Astrocyte (in vitro differentiated cells and primary cell): Measurements from ENCODE around the gene KDM4B. TPM values are rescaled to one million over a fixed set of nuclear protein-coding genes. Genes with fewer than 3 reads are reported as not detected.

Source experiments
- DNase-seq: peaks from one replicate; pipeline ENCODE4 v3.0.0-alpha.2; 2010; ENCODE audit warnings: low read depth
- FAIRE-seq: peaks from 2 replicates; lab custom pipeline; 2011; peaks lifted over from hg19 to GRCh38; lab: Jason Lieb, UNC
- H2AFZ ChIP-seq: 2 replicates; pipeline ENCODE4 v1.6.0; 2012; ENCODE audit warnings: low read depth, low read length, inconsistent platforms
- H3K27ac ChIP-seq: 2 replicates; pipeline ENCODE4 v1.5.1; 2011; ENCODE audit warnings: low read depth, low read length, inconsistent platforms
- H3K27me3 ChIP-seq: 2 replicates; pipeline ENCODE4 v1.6.0; 2011; ENCODE audit warnings: low read length, inconsistent platforms; ENCODE audit not compliant: insufficient read depth
- H3K36me3 ChIP-seq: 2 replicates; pipeline ENCODE4 v1.5.1; 2011; ENCODE audit warnings: low read length, inconsistent platforms; ENCODE audit not compliant: insufficient read depth
- H3K4me1 ChIP-seq: 2 replicates; pipeline ENCODE4 v1.5.1; 2011; ENCODE audit warnings: low read length, inconsistent platforms; ENCODE audit not compliant: insufficient read depth
- H3K4me2 ChIP-seq: 2 replicates; pipeline ENCODE4 v1.6.0; 2012; ENCODE audit warnings: low read length, inconsistent platforms
- H3K4me3 ChIP-seq: 2 replicates; pipeline ENCODE4 v1.5.1; 2011; ENCODE audit warnings: low read depth, mild to moderate bottlenecking, low read length, inconsistent platforms; ENCODE audit not compliant: insufficient read depth
- H3K79me2 ChIP-seq: 2 replicates; pipeline ENCODE4 v1.6.0; 2012; ENCODE audit warnings: mild to moderate bottlenecking, low read length, inconsistent platforms; ENCODE audit not compliant: insufficient read depth
- H3K9ac ChIP-seq: 2 replicates; pipeline ENCODE4 v1.6.0; 2012; ENCODE audit warnings: mild to moderate bottlenecking, low read length, inconsistent platforms
- H3K9me3 ChIP-seq: 2 replicates; pipeline ENCODE4 v1.5.1; 2012; ENCODE audit warnings: low read depth, mild to moderate bottlenecking, low read length, inconsistent platforms; ENCODE audit not compliant: insufficient read depth
- H4K20me1 ChIP-seq: 2 replicates; pipeline ENCODE4 v1.6.0; 2012; ENCODE audit warnings: low read length, inconsistent platforms; ENCODE audit not compliant: insufficient read depth
- H3K27ac Mint-ChIP-seq: one replicate; pipeline ENCODE4 v1.8.0; 2021; ENCODE audit warnings: mild to moderate bottlenecking, mixed read lengths; ENCODE audit not compliant: unreplicated experiment
- H3K27me3 Mint-ChIP-seq: one replicate; pipeline ENCODE4 v1.8.0; 2021; ENCODE audit warnings: low read depth, mixed read lengths; ENCODE audit not compliant: unreplicated experiment
- H3K36me3 Mint-ChIP-seq: one replicate; pipeline ENCODE4 v1.8.0; 2021; ENCODE audit warnings: low read depth, mixed read lengths; ENCODE audit not compliant: unreplicated experiment
- H3K4me1 Mint-ChIP-seq: one replicate; pipeline ENCODE4 v1.8.0; 2021; ENCODE audit warnings: low read depth, mixed read lengths; ENCODE audit not compliant: unreplicated experiment
- H3K4me3 Mint-ChIP-seq: one replicate; pipeline ENCODE4 v1.8.0; 2021; ENCODE audit warnings: mild to moderate bottlenecking, moderate library complexity, mixed read lengths; ENCODE audit not compliant: unreplicated experiment
- H3K9me3 Mint-ChIP-seq: one replicate; pipeline ENCODE4 v1.8.0; 2021; ENCODE audit warnings: mild to moderate bottlenecking, mixed read lengths; ENCODE audit not compliant: unreplicated experiment
- EZH2 ChIP-seq: IDR thresholded peaks from 2 replicates; pipeline ENCODE4 v1.6.1; 2012; ENCODE audit warnings: mild to moderate bottlenecking, low read length, inconsistent platforms; ENCODE audit not compliant: insufficient read depth
- total RNA-seq: library from RNA; stranded (reverse); gene quantifications from 2 replicates; pipeline ENCODE4 v1.2.1, GENCODE V29; 2021
- TF ChIP-seq, protein P1 (sequence below): IDR thresholded peaks from 2 replicates; pipeline ENCODE4 v1.5.1; 2011; ENCODE audit warnings: low read depth, mild to moderate bottlenecking, inconsistent platforms, low read length, moderate library complexity; ENCODE audit not compliant: insufficient read depth

The KDM4B gene
- total RNA-seq, 1 donor from 2014 or later = 55.2 TPM

DNA sequence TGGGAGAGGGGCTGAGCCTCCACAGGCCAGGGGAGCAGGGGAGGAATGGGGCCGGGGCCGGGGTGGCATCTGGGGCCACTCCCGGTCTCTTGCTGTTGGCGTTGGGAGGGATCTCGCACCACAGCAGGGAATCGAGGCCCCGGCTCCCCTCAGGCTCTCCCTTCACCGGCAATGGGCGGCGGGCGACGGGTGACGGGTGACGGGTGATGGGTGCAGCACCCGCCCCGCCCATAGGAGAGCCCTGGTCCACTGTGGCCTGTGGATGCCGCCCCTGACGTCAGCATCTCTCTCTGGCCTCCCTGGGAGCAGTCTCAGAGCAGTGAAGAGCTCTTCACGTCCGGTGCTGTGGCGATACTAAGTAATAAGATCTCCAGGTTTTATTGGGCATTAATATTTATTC lies 133.6 kb downstream of the KDM4B start:
- no peaks in the 10 kb centered on the region for H3K4me1 Mint-ChIP-seq
- Histone ChIP-seq H3K9ac (no peak overlapping the region), H3K36me3 (no peaks in the 10 kb centered on the region), H3K4me2 (no peak overlapping the region), H3K4me3 (no peak overlapping the region), H3K9me3 (peaks cover 14% of the 10 kb centered on the region), H3K27ac (no peak overlapping the region), H3K27me3 (no peaks in the 10 kb centered on the region), H3K4me1 (peaks cover 16% of the 10 kb centered on the region), H3K79me2 (peaks cover 2% of the 10 kb centered on the region), H2AFZ (no peak overlapping the region), H4K20me1 (peaks cover 42% of the 10 kb centered on the region)
- no peaks in the 10 kb centered on the region for H3K27me3 Mint-ChIP-seq
- no peak for FAIRE-seq
- no peak for DNase-seq
- H3K27ac Mint-ChIP-seq = no peak overlapping the region
- peaks cover 35% of the 10 kb centered on the region for H3K36me3 Mint-ChIP-seq
- peaks cover 14% of the 10 kb centered on the region for H3K9me3 Mint-ChIP-seq
- no peak for TF ChIP-seq EZH2
- no peak overlapping the region for H3K4me3 Mint-ChIP-seq

DNA sequence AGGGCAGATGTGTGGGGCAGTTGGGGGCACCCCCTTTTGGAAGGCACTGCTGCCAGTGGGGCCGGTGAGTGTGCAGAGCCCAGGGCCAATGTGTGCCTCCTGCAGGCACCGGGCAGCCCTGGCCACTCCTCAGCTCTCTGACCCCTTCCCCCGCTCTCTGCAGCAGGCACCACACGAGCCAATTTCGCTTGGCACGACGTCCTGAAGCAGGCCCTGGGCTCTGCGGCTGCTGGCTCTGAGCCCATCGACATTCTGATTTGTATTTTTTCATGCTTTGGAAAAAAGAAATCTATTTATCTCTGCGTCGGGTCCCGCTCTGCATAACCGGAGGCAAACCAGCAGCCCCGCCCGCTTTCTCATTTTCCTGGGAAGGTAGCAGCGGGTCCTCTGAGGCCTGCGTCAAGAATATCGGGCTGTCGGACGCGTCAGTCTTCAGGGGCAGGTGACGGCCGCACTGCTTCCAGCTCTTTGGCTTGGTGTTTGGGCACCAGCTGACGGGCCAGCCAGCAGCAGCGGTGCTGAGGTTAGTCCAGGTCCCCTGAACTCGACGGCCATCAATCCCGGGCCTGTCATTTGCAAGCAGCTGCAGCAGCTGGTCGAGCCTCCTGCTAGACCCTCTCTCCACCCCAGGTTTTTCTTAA lies 134.3 kb downstream of the KDM4B start:
- no peaks in the 10 kb centered on the region for H3K79me2 ChIP-seq
- Mint-ChIP-seq H3K9me3 (peaks cover 13% of the 10 kb centered on the region), H3K27ac (no peak overlapping the region), H3K4me3 (no peak overlapping the region), H3K27me3 (no peaks in the 10 kb centered on the region), H3K36me3 (peaks cover 31% of the 10 kb centered on the region), H3K4me1 (no peaks in the 10 kb centered on the region)
- TF ChIP-seq, protein P1, sequence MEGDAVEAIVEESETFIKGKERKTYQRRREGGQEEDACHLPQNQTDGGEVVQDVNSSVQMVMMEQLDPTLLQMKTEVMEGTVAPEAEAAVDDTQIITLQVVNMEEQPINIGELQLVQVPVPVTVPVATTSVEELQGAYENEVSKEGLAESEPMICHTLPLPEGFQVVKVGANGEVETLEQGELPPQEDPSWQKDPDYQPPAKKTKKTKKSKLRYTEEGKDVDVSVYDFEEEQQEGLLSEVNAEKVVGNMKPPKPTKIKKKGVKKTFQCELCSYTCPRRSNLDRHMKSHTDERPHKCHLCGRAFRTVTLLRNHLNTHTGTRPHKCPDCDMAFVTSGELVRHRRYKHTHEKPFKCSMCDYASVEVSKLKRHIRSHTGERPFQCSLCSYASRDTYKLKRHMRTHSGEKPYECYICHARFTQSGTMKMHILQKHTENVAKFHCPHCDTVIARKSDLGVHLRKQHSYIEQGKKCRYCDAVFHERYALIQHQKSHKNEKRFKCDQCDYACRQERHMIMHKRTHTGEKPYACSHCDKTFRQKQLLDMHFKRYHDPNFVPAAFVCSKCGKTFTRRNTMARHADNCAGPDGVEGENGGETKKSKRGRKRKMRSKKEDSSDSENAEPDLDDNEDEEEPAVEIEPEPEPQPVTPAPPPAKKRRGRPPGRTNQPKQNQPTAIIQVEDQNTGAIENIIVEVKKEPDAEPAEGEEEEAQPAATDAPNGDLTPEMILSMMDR = no peak
- no peak for TF ChIP-seq EZH2
- no peak for FAIRE-seq
- H3K4me2 ChIP-seq = peak overlapping the region; percentile 48
- DNase-seq = peak; percentile 57
- no peak overlapping the region for H2AFZ ChIP-seq
- no peaks in the 10 kb centered on the region for H3K27me3 ChIP-seq
- H3K9ac ChIP-seq = no peak overlapping the region
- H3K4me1 ChIP-seq = peaks cover 21% of the 10 kb centered on the region
- peaks cover 14% of the 10 kb centered on the region for H3K9me3 ChIP-seq
- H3K36me3 ChIP-seq = no peaks in the 10 kb centered on the region
- H3K27ac ChIP-seq = no peak overlapping the region
- peaks cover 37% of the 10 kb centered on the region for H4K20me1 ChIP-seq
- no peak overlapping the region for H3K4me3 ChIP-seq

DNA sequence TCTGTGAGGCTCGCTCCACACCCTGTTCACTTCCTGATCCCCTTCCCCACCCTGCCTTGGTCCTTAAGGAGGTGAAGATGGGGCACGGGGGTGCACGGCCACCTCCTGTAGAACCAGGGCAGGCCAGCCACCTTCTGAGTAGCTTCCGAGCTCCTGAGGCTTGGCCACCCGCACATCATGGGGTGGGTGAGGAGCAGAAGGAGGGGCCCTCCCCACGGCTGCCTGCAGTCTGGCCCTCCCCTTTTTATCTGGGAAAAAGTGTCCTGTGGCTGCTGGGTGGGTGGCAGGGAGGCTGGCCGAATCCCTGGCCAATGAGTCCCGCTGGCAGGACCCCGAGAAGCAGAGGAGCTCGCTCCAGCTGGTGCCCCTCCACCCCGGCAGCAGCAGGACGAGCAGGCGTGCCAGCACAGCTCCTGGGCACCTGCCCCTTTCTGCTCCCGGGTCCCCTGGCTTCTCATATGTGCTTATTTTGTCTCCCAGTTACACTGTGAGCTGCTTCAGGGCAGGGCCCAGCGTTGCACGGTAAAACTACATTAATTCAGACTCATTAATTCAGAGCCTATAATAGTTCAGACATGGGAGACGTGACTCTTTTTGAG lies 135.0 kb downstream of the KDM4B start:
- no peak for FAIRE-seq
- H3K27ac ChIP-seq = no peak overlapping the region
- peaks cover 21% of the 10 kb centered on the region for H3K4me1 ChIP-seq

More for the DNA sequence above, 135.0 kb downstream of the KDM4B start:
- TF ChIP-seq, protein P1 = no peak
- no peak for TF ChIP-seq EZH2
- no peaks in the 10 kb centered on the region for H3K4me1 Mint-ChIP-seq
- H3K9ac ChIP-seq = no peak overlapping the region
- no peak overlapping the region for H2AFZ ChIP-seq
- no peak for DNase-seq
- no peaks in the 10 kb centered on the region for H3K36me3 ChIP-seq
- H3K79me2 ChIP-seq = no peaks in the 10 kb centered on the region
- no peak overlapping the region for H3K4me2 ChIP-seq
- no peak overlapping the region for H3K27ac Mint-ChIP-seq
- peaks cover 11% of the 10 kb centered on the region for H3K9me3 Mint-ChIP-seq
- H3K36me3 Mint-ChIP-seq = peaks cover 24% of the 10 kb centered on the region
- no peaks in the 10 kb centered on the region for H3K27me3 Mint-ChIP-seq
- peaks cover 11% of the 10 kb centered on the region for H3K9me3 ChIP-seq
- H3K4me3 Mint-ChIP-seq = no peak overlapping the region
- H4K20me1 ChIP-seq = peaks cover 37% of the 10 kb centered on the region
- no peak overlapping the region for H3K4me3 ChIP-seq
- no peaks in the 10 kb centered on the region for H3K27me3 ChIP-seq
